IMR-90 (cell line): ENCODE data around the gene LYVE1.

ENCODE experiments used
- BHLHE40 ChIP-seq: fragments of 150-350 bp; IDR thresholded peaks from 2 replicates; pipeline ENCODE4 v1.6.1; 2016; ENCODE audit warnings: mild to moderate bottlenecking, low read depth, low read length
- CEBPB ChIP-seq: IDR thresholded peaks from 2 replicates; pipeline ENCODE4 v1.6.1; 2012; ENCODE audit warnings: low read depth, low read length, improper control_type of control experiment
- CHD1 ChIP-seq: IDR thresholded peaks from 2 replicates; pipeline ENCODE4 v1.6.1; 2012; ENCODE audit warnings: low read depth, low read length, improper control_type of control experiment
- CTCF ChIP-seq: conservative IDR thresholded peaks from 2 replicates; pipeline ENCODE4 v1.5.1; 2012; ENCODE audit warnings: mild to moderate bottlenecking, low read depth, low read length, improper control_type of control experiment
- ELK1 ChIP-seq: fragments of 150-350 bp; IDR thresholded peaks from 2 replicates; pipeline ENCODE4 v1.6.1; 2016; ENCODE audit warnings: low read depth, mild to moderate bottlenecking, low read length, moderate library complexity, borderline replicate concordance
- FOS ChIP-seq: fragments of 150-350 bp; IDR thresholded peaks from 2 replicates; pipeline ENCODE4 v1.6.1; 2016; ENCODE audit warnings: low read depth, low read length
- MAFK ChIP-seq: IDR thresholded peaks from 2 replicates; pipeline ENCODE4 v1.6.1; 2012; ENCODE audit warnings: low read depth, low read length, improper control_type of control experiment
- MXI1 ChIP-seq: IDR thresholded peaks from 2 replicates; pipeline ENCODE4 v1.6.1; 2012; ENCODE audit warnings: low read depth, mild to moderate bottlenecking, low read length, moderate library complexity, borderline replicate concordance
- POLR2A ChIP-seq: IDR thresholded peaks from 2 replicates; pipeline ENCODE4 v1.6.1; 2012; ENCODE audit warnings: mild to moderate bottlenecking, low read depth, low read length
- RAD21 ChIP-seq: IDR thresholded peaks from 2 replicates; pipeline ENCODE4 v1.6.1; 2012; ENCODE audit warnings: low read length, improper control_type of control experiment
- RCOR1 ChIP-seq: IDR thresholded peaks from 2 replicates; pipeline ENCODE4 v1.6.1; 2012; ENCODE audit warnings: mild to moderate bottlenecking, low read length, improper control_type of control experiment; ENCODE audit not compliant: insufficient replicate concordance
- RFX5 ChIP-seq: IDR thresholded peaks from 2 replicates; pipeline ENCODE4 v1.8.0; 2012; ENCODE audit warnings: low read depth, mild to moderate bottlenecking, low read length, moderate library complexity
- SMC3 ChIP-seq: fragments of 150-350 bp; IDR thresholded peaks from 2 replicates; pipeline ENCODE4 v1.6.1; 2016; ENCODE audit warnings: low read depth, mild to moderate bottlenecking, antibody characterized with exemption, low read length, moderate library complexity
- USF2 ChIP-seq: fragments of 150-350 bp; IDR thresholded peaks from 2 replicates; pipeline ENCODE4 v1.6.1; 2017; ENCODE audit warnings: mild to moderate bottlenecking, antibody characterized with exemption, low read length, low read depth

GRCh38 chr11:10587388-10587787 lies 18.9 kb upstream of the LYVE1 start:
- TF ChIP-seq MXI1: no peak
- no peak for TF ChIP-seq CTCF
- TF ChIP-seq FOS: no peak
- TF ChIP-seq POLR2A: no peak
- TF ChIP-seq USF2: no peak
- TF ChIP-seq MAFK: no peak
- no peak for TF ChIP-seq RCOR1
- no peak for TF ChIP-seq RFX5
- TF ChIP-seq CHD1: no peak
- TF ChIP-seq BHLHE40: no peak
- TF ChIP-seq RAD21: no peak
- TF ChIP-seq ELK1: no peak
- TF ChIP-seq SMC3: no peak
- TF ChIP-seq CEBPB: no peak
